RKO (cell line): ENCODE data around the gene TMEFF2.
"Not testable (repeated sequence)": the region's sequence is repeated elsewhere in the genome, so short reads cannot be mapped to it uniquely, and the experiment has no call there.

Source experiments
- DNase-seq: peaks from one replicate; pipeline ENCODE4 v3.0.0-alpha.2; 2016; ENCODE audit warnings: low spot score

The TMEFF2 gene

GRCh38 chr2:191931329-191931728 lies 263.4 kb downstream of the TMEFF2 start:
- no peak for DNase-seq

- DNase-seq, result no peak
Observed at GRCh38 chr2:191930205-191930604, 264.5 kb downstream of the TMEFF2 start.

GRCh38 chr2:191929288-191929687 lies 265.4 kb downstream of the TMEFF2 start:
- no peak for DNase-seq

- DNase-seq, result no peak
Observed at GRCh38 chr2:191927991-191928390, 266.7 kb downstream of the TMEFF2 start.

GRCh38 chr2:191927319-191927867 lies 267.3 kb downstream of the TMEFF2 start:
- peak; percentile 81 for DNase-seq

GRCh38 chr2:191926671-191927070 lies 268.1 kb downstream of the TMEFF2 start:
- DNase-seq, result no peak

GRCh38 chr2:191923652-191923997 lies 271.1 kb downstream of the TMEFF2 start:
- no peak for DNase-seq

- DNase-seq, result no peak
Observed at GRCh38 chr2:191922736-191923651, 271.7 kb downstream of the TMEFF2 start.

- DNase-seq, result not testable (repeated sequence)
Observed at GRCh38 chr2:191921650-191922049, 273.1 kb downstream of the TMEFF2 start.

- DNase-seq, result no peak
Observed at GRCh38 chr2:191920502-191920901, 274.2 kb downstream of the TMEFF2 start.

GRCh38 chr2:191917967-191918651 lies 276.6 kb downstream of the TMEFF2 start:
- DNase-seq, result no peak

GRCh38 chr2:191917430-191917881 lies 277.3 kb downstream of the TMEFF2 start:
- no peak for DNase-seq

- DNase-seq, result no peak
Observed at GRCh38 chr2:191916826-191917225, 277.9 kb downstream of the TMEFF2 start.

- no peak for DNase-seq
Observed at GRCh38 chr2:191915750-191916149, 279.0 kb downstream of the TMEFF2 start.

GRCh38 chr2:191913796-191914195 lies 280.9 kb downstream of the TMEFF2 start:
- DNase-seq, result no peak

GRCh38 chr2:191912764-191913163 lies 282.0 kb downstream of the TMEFF2 start:
- DNase-seq, result no peak

GRCh38 chr2:191910518-191910917 lies 284.2 kb downstream of the TMEFF2 start:
- DNase-seq, result peak; percentile 40

GRCh38 chr2:191908874-191909273 lies 285.9 kb downstream of the TMEFF2 start:
- DNase-seq, result no peak

- DNase-seq, result no peak
Observed at GRCh38 chr2:191907545-191907944, 287.2 kb downstream of the TMEFF2 start.

GRCh38 chr2:191907091-191907490 lies 287.6 kb downstream of the TMEFF2 start:
- DNase-seq, result no peak

GRCh38 chr2:191905336-191905735 lies 289.4 kb downstream of the TMEFF2 start:
- no peak for DNase-seq

GRCh38 chr2:191901031-191901430 lies 293.7 kb downstream of the TMEFF2 start:
- no peak for DNase-seq

- DNase-seq, result peak; percentile 71
Observed at GRCh38 chr2:191899410-191899809, 295.3 kb downstream of the TMEFF2 start.
